NCI-H82 (cell line): Measurements from ENCODE around the gene CHGA.

ENCODE experiments used
- DNase-seq: peaks from one replicate; lab custom pipeline; 2025; lab: John Stamatoyannopoulos, UW

CHGA gene

DNA sequence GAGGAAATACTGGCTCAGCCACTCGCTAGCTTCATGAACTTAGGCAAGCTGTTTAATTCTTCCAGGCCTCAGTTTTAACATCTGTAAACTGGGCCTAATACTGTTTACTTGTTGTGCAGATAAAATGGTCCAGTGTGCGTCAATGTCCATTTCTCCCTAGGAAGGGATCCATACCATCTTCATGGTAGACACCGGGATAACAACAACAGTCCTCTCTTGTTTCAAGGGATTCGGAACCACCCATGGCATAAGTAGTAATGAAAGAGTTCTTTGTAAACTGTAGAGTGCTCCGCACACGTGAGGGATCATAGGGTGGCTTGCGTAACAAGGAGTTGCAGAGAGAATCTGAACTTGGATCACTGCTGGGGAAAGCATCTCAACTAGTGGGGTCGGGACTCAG lies 17.3 kb upstream of the CHGA start:
- no peak for DNase-seq

DNA sequence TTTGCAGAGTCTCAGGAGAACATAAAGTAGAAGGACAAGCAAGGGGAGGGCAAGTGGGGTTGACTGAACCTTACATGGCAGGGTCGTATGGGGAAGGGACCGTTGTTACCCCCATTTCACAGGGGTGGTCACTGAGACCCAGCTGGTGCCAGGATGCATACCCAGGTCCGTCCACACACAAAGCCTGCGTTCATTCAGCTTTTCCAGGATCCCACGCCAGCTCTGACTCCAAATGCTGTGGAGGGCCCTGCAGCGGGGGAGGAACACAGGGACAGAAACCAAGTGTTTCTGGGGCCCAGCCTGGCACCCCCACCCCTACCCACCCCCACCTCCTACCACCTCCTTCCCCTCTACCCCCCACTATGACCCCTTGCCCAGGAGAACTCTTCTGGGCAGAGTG lies 16.5 kb upstream of the CHGA start:
- DNase-seq: no peak

DNA sequence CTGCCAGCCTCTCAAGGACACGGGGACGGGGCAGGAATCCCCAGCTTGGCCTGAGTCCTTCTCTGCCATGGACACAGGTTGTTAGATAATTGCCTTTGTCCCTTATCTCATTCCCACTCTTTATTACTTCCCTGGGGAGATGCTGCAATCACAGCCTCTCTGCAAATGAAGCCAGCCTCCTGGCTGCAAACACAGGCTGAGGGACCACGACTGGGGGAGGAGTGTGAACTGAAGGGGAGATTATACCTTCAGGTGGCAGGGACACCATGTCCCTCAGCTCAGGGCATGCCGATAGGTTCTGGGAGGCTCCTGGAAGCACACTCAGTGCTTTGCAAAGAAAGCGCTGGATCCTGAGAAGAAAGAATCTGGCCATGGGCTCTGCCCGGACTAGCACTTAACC lies 16.1 kb upstream of the CHGA start:
- DNase-seq: peak; percentile 70

DNA sequence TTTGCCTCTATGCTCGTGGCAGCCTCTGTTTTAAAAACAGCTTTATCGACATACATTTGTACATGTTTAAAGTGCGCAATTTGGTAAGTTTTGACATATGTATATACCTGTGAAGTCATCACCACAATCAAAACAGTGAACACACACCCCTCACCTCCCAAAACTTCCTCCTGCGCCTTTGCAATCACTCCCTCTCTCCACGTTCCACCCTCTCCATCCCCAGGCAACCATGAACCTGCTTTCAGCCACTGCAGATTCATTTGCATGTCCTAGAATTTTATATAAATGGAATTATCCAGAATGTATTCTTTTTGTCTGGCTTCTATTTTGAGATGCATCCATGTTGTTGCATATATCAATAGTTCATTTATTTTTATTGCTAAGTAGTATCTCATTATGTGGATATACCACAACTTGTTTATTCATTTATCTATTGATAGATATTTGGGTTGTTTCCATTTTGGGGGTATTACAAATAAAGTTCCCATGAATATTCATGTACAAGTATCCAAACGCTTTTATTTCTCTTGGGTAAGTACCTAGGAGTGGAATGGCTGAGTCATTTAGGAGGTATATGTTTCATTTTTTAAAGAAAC lies 15.5 kb upstream of the CHGA start:
- no peak for DNase-seq

DNA sequence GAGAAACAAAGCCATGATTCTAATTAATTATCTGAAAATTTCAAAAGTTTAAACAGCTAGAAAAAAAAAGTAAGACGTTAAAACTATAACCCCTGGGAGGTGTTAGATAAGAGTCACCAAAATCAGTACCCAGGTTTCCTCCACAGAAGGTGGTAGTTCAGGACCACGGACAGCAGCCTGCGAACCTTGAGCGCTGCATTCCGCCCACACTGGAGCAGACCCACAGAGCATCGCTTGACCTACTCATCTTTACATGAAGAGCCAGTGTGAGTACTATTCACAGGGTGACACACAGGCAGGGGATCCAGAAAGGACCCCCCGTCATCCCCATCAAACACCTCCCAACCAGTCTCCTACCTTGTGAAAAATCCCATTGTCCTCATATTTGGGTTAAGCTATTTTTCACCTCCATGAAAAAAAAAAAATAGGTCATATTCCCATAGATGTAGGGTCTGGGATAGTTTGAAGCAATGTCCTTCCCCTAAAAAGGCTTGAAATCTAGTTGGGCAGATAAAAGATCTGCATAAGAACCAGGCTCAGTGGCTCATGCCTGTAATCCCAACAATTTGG lies 8.8 kb upstream of the CHGA start:
- DNase-seq: no peak

DNA sequence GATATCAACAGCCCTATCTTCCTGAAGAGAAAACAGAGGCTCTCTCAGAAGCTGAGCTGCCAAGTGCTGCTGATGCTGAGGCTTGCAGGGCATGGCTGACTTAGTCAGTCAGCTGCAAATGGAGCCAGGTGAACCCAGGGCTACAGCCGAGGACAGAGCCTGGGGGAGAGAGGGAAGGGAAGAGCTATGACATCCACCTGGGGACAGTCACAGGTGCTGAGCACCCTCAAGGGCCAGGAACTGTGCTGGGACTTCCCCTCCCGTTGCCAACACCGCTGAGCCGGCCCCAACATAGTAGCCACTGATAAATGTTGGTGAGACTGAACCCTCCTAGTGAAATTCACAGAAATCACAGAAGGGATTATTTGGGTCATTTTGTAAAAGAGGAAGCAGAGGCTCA lies 6.7 kb upstream of the CHGA start:
- DNase-seq: no peak

DNA sequence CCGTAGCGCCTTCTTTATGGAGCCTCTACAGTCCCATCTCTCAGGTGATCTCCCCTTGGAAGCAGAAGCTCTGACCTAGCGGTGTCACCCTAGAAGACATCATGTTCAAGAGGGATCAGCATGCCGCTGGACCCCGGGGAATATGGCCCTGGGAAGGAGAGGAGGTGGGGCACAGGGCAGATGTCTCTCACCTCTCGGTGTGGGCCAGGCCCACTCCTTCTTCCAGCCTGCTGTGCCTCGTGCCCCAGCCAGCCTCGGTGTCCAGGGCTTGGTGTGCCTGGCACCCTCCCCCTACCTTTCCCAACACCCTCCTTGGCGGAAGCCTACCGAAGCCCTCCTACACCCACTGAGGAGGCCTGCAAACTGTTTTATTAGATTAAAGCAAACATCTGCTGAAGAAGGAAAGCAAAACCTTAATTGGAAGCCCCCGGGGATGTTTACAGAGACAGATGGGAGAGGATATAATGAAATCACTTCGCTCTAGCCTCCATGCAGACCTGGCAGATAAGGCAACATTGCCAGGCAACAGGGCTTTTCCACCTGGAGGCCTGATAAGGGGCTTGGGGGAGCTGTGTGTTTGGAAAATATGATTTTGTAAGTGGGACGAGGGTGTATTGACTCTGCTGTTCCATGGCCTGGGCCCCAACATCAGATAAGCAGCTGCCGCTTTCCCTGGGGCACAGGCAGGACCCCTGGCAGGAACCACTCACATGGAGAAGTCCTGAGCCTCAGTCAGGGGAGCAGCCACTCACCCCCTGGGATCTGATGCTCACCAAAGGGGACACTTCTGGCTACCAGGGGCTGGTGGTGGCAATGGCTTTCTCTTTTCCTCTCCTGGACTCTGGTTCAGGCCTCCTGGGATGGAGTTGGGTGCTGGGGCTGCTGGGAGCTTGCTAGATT lies 5.7 kb upstream of the CHGA start:
- peak; percentile 98 for DNase-seq

DNA sequence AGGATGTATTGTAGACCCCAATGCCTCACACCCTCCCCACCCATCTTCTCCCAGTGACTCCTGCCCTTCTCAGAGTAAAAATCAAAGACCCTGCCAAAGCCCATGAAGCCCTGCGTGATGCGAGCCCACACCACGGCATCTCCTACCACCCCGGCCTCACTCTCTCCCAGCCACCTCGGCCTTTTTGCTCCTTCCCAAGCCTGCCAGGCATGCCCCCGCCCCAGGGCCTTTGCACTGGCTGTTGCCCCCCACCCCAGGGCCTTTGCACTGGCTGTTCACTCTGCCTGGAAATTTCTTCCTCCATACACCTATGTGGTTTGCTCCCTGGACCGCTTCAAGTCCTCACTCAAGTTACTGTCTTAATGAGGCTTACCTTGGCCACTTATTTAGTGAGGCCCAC lies 5.0 kb upstream of the CHGA start:
- DNase-seq: no peak

DNA sequence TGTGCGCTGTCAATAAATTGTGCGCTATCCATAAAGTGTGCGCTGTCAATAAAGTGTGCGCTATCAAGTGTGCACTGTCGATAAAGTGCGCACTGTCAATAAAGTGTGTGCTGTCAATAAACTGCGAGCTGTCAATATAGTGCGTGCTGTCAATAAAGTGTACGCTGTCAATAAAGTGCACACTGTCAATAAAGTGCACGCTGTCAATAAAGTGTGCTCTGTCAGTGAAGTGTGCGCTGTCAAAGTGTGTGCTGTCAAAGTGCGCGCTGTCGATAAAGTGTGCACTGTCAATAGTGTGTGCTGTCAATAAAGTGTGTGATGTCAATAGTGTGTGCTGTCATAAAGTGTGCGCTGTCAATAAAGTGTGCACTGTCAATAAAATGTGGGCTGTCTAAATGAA lies 2.9 kb upstream of the CHGA start:
- DNase-seq: no peak

DNA sequence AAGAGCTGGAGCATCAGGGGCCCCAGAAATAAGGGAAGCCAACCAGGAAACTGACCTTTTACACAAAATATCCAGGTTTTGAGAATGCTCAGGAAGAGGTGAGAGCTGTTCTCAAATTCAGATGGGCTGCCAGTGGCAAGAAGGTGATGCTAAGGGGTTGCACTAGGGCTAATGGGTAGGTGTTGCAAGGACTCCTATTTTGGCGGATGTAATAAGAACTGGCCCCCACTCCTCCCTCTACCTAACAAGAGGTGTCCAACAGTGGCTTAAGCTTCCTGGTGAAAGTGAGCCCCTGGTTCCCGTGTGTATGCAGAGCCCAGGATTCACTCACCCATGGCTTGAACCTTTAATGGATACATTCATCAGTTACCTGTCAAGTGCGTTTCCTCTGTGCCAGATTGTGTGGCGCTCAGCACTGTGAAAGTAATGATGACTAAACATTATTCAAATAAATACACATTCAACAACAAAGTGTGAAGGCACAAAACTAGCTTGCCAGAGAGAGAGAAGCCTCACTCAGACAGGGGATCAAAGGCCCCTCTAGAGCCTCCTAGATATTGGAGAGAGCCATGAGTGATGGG lies 705 bp upstream of the CHGA start:
- peak; percentile 69 for DNase-seq

DNA sequence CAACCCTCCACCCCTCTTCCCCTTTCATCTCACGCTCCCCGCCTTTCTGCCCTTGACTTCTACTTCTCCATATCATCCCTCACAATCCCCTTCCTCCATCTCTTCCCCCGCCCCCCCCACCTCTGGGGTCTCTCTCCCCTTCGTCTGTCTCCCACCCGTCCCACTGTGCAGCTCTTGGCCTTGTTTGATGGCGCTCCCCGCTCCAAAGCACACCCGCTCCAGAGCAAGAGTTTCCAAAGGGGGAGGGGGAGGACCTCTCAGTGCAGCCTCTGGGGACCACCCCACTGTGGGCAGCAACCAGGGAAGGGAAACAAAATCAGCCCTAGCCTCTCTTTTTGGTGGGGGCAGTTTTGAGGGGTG lies 774 bp downstream of the CHGA start:
- peak; percentile 57 for DNase-seq

DNA sequence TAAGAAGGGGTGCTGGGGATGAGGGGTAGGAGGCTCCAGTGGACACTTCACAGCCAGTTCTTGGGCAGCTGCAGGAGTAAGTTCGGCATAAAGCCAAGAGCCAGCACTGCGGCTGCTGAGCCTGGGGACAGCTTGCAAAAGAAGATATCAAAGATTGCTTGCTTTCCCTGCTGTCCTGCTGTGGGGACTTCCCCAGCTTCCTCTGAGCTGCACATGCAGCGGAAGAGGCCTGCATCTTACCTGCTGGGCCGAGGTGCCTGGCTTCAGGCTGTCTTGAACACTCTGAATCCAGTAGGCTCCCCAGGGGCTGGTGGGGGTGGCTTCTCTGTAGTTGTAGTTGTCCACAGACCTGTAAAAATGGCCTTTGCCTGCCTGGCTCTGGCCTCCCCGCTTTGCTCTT lies 1.3 kb downstream of the CHGA start:
- DNase-seq: no peak

DNA sequence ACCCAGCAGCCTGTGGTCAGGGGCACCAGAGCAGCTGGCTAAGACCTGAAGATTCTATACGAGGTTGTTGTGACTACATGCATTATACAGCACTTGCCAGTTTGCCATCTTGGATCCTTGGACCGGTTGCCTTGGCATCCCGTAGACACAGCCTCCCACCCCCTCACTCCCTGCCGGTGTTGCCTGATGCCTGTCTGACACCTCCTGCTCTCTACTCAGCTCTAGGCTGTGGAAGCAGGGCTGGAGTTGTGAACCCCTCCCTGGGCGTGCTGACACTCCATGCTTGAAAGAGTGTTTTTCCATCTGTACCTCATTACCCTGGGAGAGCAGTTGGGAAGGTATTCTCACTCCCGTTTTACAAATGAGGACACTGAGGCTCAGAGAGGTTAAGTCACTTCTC lies 2.5 kb downstream of the CHGA start:
- DNase-seq: no peak

DNA sequence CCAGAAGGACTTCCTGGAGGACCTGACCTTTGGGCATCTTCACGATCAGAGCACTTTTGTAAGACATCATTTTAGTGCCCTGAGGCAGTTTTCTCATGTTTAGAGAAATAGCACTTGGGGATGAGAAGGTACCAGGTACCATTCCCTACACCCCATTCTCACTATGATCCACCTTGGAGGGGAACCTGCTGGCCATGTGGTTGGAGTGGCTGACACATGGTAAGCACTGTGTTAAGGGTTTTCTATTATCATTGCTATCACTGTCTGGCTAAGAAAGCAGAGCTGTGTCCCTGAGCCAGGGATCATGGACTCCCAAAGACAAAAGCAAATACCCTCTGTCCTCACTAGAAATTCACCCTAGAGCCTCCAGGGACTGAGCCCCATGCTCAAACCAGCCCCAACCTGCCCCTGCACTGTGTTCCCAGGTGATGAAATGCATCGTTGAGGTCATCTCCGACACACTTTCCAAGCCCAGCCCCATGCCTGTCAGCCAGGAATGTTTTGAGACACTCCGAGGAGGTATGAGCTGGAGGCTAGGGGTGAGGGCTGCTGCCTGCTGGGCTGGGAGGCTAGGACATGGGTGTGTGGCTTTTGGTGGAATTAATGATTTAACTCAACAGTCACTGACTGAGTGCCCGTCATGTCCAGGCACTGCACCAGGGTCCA lies 3.4 kb downstream of the CHGA start:
- no peak for DNase-seq

DNA sequence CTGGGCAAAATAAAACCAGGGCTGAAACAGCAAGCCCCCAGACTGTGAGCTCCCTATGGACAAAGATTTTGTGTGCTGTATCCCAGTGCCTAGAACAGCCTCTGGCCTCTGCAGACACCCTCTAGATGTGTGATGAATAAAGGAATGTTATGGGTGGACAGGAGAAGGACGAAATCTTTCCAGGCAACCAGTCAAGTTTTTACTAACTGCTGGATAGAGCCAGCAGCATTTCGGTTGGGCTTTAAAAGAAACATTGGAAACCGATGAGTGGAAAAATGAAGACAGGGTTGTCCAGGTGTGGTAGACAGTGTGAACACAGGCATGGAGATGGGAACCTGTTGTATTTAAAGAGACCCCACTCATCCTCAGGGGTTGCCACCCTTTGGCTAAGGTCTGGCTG lies 4.0 kb downstream of the CHGA start:
- no peak for DNase-seq

DNA sequence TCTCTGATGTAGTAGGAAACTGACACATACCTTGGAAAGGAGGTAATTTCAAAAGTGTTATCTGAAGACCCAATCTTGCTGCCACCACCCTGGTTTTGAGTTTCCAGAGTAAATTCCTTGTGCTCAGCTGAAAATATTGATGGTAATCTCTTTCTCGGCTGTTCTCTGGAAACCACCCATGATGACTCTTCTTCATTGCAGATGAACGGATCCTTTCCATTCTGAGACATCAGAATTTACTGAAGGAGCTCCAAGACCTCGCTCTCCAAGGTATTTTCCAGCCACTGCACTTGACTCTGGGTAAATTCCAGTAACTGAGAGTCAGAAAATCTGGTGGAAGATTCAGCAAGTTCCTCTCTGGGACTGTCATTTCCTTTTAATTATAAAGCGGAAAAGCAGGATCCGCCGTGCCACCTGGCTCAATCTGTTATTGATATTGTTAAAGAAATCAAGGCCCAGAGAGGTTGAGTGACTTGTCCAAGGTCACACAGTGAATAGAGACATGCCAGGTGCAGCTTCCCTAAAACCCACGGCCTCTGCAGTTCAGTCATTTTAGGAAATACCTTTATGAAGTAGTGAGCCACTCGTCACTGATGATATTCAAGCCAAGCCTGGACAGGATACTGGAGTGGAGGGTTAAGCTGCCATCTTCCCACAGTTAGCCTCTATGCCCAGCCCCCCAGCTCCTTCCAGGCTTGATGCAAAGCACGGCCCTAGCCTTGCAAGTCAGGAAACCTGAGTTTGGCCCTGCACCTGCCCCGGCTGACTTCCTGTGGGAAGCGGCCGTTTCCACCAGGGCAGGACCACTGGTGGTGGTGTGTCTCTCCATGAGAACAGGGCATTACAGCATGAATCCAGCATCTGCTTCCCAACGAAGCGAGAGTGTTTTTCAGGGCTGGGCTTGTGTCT lies 4.7 kb downstream of the CHGA start:
- no peak for DNase-seq

DNA sequence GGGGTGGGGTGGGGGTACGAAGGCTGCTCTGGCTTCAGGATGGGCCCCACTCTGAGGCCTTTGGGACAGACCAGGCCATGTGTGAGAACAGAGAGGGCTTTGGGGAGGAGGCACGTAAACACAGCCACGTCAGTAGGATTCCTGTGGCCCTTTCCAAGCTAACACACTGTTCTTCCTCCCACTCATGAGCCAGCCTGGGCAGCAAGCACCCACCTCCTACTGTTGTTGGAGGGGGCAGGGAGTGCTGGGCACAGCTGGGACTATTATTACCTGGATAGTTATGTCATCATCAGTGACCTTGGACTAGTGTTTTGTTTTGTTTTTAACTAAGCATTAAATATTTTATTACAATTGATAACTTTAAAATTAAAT lies 5.3 kb downstream of the CHGA start:
- no peak for DNase-seq

DNA sequence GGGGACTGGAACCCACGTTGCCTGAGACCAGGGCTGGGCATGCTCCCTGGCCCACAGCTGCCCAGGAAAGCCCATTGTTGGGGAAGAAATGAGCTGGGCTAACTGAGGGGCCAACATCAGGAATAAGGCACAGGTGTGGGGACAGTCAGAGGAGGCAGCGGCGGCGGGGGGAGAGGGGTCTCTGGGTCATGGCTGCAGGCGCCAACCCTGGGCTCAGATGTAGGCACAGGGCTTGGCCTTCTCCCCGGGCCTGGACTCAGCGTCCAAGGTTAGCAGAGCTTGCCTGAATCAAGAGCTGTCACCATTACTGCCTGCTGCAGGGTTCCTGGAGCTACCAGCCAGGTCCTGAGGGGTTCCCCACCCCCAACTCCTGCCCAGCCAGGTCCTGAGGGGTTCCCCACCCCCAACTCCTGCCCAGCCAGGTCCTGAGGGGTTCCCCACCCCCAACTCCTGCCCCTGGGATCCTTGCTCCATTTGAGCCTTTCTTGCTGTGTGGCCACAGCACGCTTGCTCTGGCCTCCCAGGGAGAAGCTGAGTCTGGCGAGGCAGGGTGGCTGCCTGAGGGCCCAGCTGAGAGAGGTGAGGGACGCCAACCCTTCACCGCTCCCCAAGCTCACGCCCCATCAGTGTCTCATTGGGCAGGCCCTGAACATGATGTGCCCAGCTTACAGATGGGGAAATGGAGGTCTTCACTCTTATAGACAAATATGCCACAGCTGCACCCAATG lies 6.2 kb downstream of the CHGA start:
- DNase-seq: no peak

DNA sequence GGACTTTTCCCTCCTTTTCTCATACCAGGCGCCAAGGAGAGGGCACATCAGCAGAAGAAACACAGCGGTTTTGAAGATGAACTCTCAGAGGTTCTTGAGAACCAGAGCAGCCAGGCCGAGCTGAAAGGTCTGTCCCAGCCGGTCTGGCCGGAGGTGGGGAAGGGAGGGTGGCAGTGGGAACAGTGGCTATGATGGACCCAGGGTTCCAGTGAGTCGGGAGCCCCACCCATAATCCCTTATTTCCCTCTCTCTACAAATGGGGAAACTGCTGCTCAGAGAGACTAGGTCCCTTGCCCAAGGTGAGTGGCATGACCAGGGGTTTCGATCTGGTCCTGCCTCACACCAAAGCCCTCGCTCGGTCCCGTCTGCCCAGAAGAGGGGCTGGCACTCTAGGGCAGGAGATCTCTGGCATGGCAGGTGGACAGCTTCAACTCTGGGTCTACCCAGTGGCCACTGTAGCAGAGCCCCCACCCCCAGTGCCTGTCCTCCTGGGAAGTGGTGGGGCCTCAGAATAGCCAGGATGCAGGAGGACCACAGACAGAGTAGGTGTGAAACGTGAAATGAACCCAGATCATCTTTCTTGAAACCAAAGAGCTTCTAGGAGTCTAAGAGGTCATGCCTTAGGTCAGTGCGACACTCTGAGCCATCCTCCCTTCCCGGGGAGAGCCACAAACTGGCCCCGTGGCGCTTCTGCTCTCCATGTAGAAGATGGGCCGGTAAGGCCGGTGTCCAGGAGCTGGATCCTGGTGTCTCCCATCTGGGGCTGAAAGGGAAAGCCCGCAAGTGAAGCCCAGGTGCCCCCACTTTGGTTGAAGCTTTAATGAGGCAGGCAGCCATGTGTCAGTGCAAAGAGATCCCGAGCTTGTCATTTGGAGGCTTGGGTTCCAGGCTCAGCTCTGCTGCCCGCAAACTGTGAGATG lies 7.0 kb downstream of the CHGA start:
- no peak for DNase-seq
